ENCODE data around the gene SHMT2. TPM values are rescaled to one million over a fixed set of nuclear protein-coding genes. Genes with fewer than 3 reads are reported as not detected.
A peak's percentile ranks its signal among the peaks of the same experiment; 100 is the strongest.

The SHMT2 gene
- total RNA-seq, 1 donor from 2014 or later, result 126 TPM

DNA sequence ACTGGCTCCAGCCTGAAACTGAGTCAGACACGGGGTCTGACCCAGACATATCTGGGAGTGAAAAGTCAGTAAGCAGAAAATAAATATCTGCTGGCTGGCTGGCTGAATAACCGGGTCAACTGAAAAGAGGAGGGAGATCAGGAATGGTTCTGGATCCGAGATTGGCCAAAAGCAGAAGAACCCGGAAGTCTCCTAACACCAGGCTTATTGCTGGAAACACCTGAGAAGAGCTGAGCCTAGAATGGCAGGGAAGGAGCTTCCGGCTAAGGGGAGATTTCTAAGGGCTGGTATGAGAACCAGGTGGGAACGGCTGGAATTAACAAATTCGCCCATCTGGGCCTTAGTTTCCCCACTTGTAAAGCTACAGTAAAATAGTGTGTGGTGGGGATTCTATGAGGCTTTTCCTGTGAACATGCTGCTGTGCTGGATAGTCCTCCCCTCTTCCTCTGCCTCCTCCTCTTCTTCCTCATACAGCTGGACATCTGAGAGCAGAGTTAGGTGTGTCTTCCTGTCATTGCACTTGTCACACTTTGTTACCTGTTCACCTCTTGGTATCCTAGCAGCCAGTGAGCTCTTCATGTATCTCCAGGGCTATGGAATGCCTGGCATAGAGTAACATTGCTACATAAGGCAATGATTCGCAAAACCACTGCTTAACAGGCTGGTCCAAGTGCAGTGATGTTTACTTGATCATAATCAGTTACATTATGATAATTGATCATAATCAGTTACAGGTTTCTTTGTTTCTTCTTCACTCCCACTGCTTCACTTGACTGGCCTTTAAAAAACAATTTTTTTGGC, 2.0 kb upstream of the SHMT2 start:
- ATAC-seq, result peak; percentile 27

DNA sequence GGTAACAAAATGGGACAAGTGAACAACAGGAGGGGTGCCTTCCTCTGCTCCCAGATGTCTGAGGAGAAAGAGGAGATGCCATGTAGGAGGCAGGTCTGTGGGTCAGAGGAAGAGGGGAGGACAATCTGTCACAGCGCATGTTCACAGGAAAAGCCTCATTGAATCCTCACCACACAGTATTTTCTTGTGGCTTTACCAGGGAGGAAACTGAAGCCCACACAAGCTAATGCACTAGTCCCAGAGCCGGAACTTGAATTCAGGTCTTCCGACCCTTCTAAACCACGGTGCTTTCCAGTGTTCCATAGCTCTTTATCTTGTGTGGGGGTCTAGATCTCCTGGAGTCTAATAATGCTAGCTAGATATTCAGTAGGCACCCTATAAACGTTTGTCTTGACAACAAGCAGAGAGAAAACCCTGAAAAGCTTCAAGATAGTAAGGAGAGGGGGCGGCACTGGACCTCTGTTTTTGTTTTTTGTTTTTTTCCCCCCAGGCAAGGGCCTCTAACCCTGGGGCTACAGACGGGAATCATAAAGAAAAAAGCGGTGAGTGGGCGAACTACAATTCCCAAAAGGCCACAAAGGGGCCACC, 371 bp upstream of the SHMT2 start:
- ATAC-seq, result no peak

DNA sequence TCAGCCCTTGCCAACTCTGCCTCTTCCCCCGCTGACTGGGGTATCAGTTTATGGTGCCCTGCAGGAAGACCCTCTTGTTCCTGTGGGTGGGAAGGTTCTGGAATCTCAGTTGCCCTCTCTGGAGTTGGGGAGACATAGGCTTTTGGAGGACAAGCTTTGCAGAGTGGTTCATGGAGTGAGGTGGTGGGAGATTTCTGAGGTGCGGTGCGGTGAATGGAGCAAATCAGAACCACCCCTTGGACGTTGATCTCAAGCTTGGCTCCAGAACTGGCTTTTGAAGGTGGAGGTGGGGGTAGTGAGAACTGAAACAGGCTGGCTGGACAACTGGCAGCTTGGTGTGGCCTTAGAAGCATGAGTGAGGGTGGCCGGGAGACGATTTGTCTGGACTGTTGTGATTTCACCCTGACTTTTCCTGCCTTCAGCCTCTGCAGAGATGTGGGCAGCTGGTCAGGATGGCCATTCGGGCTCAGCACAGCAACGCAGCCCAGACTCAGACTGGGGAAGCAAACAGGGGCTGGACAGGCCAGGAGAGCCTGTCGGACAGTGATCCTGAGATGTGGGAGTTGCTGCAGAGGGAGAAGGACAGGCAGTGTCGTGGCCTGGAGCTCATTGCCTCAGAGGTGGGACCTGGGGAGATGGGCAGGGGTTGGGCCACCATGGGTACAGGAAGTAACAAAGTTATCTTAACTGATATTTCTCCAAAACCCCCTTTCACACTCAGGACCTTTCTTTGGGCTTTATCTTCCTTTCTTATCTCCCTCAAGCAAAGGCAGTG, 1.1 kb downstream of the SHMT2 start:
- no peak for ATAC-seq

- ATAC-seq, result no peak
These were observed 1.9 kb downstream of the SHMT2 start for GRCh38 chr12:57231276-57232021.

DNA sequence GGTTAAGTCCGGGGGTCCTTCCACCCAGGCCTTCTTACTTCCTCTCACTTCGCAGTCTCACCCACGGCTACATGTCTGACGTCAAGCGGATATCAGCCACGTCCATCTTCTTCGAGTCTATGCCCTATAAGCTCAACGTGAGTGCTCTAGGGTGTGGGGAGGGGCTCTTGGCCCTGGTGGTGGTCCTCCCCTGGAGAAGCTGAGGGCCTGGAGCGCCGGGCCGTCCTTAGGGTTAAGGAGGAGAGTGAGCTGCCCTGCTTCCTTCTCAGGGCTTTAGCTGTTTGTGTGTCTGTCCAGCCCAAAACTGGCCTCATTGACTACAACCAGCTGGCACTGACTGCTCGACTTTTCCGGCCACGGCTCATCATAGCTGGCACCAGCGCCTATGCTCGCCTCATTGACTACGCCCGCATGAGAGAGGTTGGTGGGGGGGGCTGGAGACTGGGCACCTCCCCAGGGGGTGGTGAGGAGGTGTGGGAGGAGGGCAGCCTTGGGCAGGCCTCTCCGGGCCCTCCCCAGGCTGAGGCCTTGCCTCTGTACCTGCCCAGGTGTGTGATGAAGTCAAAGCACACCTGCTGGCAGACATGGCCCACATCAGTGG, 2.7 kb downstream of the SHMT2 start:
- ATAC-seq, result peak; percentile 1

DNA sequence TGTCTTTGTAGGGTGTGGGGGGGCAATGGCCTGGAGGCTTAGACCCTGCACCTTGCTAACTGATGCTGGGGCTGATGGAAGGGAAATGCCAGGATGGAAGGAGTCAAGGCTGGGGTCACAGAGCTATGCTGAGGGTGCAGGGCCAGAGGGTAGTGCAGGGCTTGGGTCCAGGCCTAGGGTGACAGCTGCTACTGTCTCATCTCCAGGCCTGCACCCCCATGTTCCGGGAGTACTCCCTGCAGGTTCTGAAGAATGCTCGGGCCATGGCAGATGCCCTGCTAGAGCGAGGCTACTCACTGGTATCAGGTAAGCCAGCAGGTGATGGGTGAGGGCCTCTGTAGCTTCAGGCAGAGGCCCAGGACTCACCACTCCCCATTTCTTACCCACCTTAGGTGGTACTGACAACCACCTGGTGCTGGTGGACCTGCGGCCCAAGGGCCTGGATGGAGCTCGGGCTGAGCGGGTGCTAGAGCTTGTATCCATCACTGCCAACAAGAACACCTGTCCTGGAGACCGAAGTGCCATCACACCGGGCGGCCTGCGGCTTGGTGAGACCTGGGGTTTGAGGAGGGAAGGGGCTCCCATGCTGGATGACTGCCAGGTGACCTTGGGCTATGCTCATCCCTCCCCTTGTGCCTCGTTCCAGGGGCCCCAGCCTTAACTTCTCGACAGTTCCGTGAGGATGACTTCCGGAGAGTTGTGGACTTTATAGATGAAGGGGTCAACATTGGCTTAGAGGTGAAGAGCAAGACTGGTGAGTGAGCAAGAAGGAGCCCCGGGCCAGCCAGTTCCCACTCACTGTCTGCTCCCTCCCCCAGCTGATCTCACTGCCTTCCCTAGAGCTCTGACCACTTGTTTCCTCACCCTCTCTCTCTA, 4.1 kb downstream of the SHMT2 start:
- no peak for ATAC-seq

GRCh38 chr12:57234233-57234570, 4.7 kb downstream of the SHMT2 start:
- ATAC-seq, result no peak

- no peak for ATAC-seq
These were observed 5.1 kb downstream of the SHMT2 start for GRCh38 chr12:57234571-57235016.

GRCh38 chr12:57235017-57235727, 5.7 kb downstream of the SHMT2 start:
- peak; percentile 70 for ATAC-seq

DNA sequence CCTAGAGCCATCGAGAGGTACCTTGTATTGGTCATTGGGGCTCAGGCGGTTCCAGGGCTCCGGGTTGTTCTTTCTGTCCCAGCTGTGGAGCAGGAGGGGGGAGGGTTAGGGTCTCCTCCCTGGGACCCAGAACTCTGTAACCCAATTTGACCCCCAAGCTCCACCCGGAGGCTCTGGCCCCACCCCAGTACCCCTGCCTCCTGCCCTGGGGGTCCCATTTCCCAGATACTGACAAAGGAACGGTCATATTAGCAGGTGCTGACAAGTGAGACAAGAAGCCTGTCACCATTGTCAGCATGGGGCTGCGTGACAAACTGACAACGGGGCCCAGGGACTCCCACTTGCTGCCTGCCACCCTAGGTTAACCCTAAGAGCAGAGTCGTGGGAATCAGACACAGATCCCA, 6.2 kb downstream of the SHMT2 start:
- ATAC-seq, result no peak

- no peak for ATAC-seq
These were observed 6.9 kb downstream of the SHMT2 start for GRCh38 chr12:57236201-57236924.

DNA sequence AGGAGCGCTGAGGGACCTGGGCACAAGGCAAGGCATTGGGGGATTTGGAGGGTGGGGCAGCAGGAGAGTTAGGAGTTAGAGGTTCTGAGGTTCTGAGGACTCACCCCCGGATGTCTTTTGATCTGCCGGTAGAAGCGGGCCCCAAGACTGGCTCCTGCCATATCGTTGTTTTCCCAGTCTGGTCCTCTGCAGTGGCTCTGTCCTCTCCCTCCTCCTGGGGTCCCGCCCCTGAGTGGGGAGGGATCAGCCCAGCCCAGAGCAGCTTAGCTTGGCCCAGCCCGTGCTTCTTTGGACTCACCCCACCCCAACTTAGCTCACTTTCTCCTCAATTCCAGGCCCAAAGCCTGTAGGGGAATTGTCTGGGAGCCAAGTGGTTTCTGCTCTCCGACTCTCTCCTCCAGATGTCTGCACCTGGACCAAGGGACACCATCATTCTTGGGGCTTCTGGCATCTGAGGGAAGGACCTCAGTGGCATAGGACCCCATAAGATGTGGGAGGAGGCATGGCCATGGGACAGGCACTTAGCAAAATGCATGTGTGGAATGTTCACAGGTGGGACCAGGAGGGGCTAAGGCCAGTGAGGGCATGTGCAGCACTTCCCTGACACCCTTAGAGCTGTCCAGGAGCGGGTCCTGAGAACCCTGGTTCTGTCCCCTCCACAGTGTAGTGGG, 7.5 kb downstream of the SHMT2 start:
- ATAC-seq, result peak; percentile 24

GRCh38 chr12:57237596-57237931, 8.1 kb downstream of the SHMT2 start:
- ATAC-seq, result peak; percentile 1

DNA sequence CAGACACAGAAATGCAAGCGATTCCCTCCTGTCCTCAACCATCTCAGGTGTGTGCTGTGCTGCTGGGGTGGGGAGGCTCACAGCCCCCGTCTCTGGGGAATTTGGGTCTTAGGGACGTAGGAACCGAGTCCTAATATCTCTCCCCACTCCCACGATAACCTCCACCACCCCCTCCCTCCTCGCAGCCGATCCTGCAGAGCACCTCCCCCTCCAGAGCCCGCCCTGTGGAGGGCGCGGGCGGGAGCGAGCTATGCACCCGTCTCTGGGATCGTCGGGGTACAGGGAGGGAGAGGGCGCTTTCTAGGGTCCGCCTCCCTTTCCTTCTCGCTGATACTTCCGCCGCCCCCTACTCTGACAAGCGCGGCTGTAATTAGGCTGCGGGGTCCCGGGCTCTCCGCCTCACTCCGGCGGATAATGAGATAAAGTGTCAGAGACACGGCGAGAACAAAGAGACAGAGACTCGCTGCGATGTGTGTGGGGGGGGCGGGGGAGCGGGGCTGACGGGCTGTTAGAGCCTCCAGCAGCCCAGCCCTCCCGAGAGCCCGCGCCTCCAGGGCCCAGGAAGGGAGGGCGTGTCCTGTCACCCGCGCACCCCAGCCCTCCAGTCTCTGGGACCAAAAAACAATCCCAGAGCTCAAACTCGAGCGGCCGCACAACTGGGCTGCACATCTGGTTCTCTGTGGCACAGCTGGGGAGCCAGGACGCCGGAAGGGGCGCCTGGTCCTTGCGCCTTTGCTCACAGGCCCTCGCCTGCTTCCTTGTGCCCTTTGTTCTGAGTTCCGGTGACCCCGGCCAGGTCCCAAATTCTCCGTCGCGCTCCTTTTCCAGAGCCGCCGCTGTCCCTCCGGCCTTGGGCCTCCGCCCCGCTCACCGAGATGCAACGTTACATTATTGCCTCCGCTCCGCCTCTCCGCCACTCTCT, 8.7 kb downstream of the SHMT2 start:
- no peak for ATAC-seq

- peak; percentile 64 for ATAC-seq
These were observed 9.5 kb downstream of the SHMT2 start for GRCh38 chr12:57238854-57239554.

DNA sequence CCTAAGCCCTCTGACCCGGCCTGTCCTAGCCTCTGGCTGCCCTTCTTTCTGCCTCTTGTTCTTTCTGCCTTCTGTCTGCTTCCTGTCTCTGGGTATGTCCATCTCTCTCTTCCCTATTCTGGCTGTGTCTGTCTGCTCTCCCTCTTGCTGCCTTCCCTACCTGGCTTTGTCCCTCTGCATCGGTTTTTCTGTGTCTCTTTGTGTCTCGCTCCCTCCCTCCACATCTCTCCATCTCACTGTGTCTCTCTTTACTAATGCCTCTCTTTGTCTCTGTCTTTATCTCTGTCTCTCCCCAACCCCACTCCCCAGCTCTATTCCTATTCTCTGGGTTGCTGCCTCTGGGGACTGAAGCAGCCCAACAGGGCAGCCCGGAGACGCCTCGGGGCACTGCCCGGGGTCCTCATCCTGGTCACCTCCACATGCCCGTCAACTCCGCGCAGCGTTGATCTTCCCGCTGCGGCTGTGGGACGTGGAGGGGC, 10.1 kb downstream of the SHMT2 start:
- ATAC-seq, result no peak

- peak; percentile 35 for ATAC-seq
These were observed 10.8 kb downstream of the SHMT2 start for GRCh38 chr12:57240066-57240921.

Measured in esophagus mucosa (tissue), 1 donor.